Muscle layer of duodenum (tissue), 2 donors: ENCODE data around the gene BACH2.

Experiments
- H3K27ac ChIP-seq: one replicate; pipeline ENCODE4 v1.7.0; 2013; ENCODE audit warnings: mild to moderate bottlenecking, low read length
- H3K27me3 ChIP-seq: one replicate; pipeline ENCODE4 v1.7.0; 2013; ENCODE audit warnings: low read depth, mild to moderate bottlenecking, control low read depth, low read length
- H3K36me3 ChIP-seq, 2 donors: one replicate each; pipeline ENCODE4 v1.7.0; 2013; ENCODE audit warnings: low read length in 2 of 2, control low read depth in 1 of 2, mild to moderate bottlenecking in 1 of 2; ENCODE audit not compliant: insufficient read depth in 2 of 2, control insufficient read depth in 1 of 2
- H3K4me1 ChIP-seq, 2 donors: one replicate each; pipeline ENCODE4 v1.7.0; 2013; ENCODE audit warnings: low read length in 2 of 2, mild to moderate bottlenecking in 2 of 2, control low read depth in 1 of 2, moderate library complexity in 1 of 2; ENCODE audit not compliant: insufficient read depth in 2 of 2, control insufficient read depth in 1 of 2
- H3K4me3 ChIP-seq, 2 donors: one replicate each; pipeline ENCODE4 v1.7.0; 2013; ENCODE audit warnings: low read length in 2 of 2, low read depth in 1 of 2, mild to moderate bottlenecking in 1 of 2
- H3K9me3 ChIP-seq, 2 donors: one replicate each; pipeline ENCODE4 v1.7.0; 2013; ENCODE audit warnings: low read length in 2 of 2, control low read depth in 1 of 2, mild to moderate bottlenecking in 1 of 2; ENCODE audit not compliant: control insufficient read depth in 1 of 2
- donor health status: healthy.

Gene BACH2

GRCh38 chr6:89956182-89956581, 340.5 kb downstream of the BACH2 start:
- H3K36me3 ChIP-seq: no peaks in the 10 kb centered on the region
- no peak overlapping the region for H3K27ac ChIP-seq
- no peaks in the 10 kb centered on the region for H3K27me3 ChIP-seq
- H3K4me3 ChIP-seq: no peak overlapping the region
- H3K9me3 ChIP-seq: no peaks in the 10 kb centered on the region
- no peaks in the 10 kb centered on the region for H3K4me1 ChIP-seq

GRCh38 chr6:89955364-89955763, 341.3 kb downstream of the BACH2 start:
- Histone ChIP-seq H3K4me1 (no peaks in the 10 kb centered on the region), H3K27ac (no peak overlapping the region), H3K4me3 (no peak overlapping the region), H3K9me3 (no peaks in the 10 kb centered on the region), H3K27me3 (no peaks in the 10 kb centered on the region), H3K36me3 (no peaks in the 10 kb centered on the region)

DNA sequence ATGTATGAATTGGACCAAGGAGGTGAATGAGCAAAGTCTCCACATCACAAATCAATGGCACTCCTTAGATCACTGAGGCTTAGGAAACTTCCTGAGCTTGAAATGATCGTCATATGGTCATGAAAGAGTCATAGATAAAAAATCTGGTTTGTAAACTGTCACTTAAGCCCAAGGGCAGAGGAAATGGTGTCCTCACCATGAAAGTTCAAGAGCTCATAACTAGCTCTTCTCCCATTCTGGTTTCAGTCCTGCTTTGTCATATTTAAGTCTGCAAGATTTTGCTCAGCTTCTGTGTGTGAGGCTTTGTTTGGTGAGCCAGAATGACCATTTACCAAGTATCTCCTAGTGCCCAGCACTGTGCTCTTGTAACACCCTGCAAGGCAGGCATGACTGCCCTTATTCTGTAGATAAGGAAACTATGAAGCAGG, 341.9 kb downstream of the BACH2 start:
- H3K36me3 ChIP-seq: no peaks in the 10 kb centered on the region
- no peaks in the 10 kb centered on the region for H3K4me1 ChIP-seq
- H3K4me3 ChIP-seq: no peak overlapping the region
- H3K27me3 ChIP-seq: no peaks in the 10 kb centered on the region
- no peak overlapping the region for H3K27ac ChIP-seq
- H3K9me3 ChIP-seq: no peaks in the 10 kb centered on the region

GRCh38 chr6:89952686-89953085, 344.0 kb downstream of the BACH2 start:
- no peaks in the 10 kb centered on the region for H3K9me3 ChIP-seq
- no peak overlapping the region for H3K4me3 ChIP-seq
- no peaks in the 10 kb centered on the region for H3K4me1 ChIP-seq
- H3K36me3 ChIP-seq: no peaks in the 10 kb centered on the region
- no peak overlapping the region for H3K27ac ChIP-seq
- H3K27me3 ChIP-seq: no peaks in the 10 kb centered on the region

DNA sequence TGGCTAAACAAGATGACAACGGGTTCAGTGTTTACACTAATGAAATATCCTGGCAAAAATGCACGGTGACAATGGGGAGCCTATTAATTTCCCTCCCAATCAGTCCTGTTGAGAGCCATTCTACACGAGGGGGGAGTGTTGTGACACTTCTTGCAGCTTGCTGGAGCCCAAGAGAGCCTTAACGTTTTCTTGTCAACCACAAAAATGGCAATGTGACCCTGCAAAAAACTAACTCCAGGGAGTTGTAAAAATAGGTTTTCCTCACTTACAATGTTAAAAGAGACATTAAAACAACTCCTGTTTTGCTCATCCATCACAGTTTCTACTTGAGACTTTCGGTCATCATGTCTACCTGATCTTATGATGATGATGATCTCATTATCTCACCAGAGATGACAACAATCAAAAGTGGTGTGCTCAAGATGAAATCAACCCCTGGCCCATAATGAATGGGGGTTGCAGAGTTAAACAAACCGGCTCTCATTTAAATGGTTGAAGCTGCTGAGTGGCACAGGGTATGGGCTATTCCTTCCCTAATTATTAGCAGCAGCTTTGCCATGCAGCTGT, 344.5 kb downstream of the BACH2 start:
- Histone ChIP-seq H3K36me3 (no peaks in the 10 kb centered on the region), H3K9me3 (no peaks in the 10 kb centered on the region), H3K27ac (no peak overlapping the region), H3K4me1 (no peaks in the 10 kb centered on the region), H3K4me3 (no peak overlapping the region), H3K27me3 (no peaks in the 10 kb centered on the region)

GRCh38 chr6:89951574-89952104, 345.0 kb downstream of the BACH2 start:
- Histone ChIP-seq H3K4me3 (no peak overlapping the region), H3K36me3 (no peaks in the 10 kb centered on the region), H3K4me1 (no peaks in the 10 kb centered on the region), H3K27ac (no peak overlapping the region), H3K27me3 (no peaks in the 10 kb centered on the region), H3K9me3 (no peaks in the 10 kb centered on the region)

GRCh38 chr6:89950879-89951391, 345.7 kb downstream of the BACH2 start:
- Histone ChIP-seq H3K36me3 (no peaks in the 10 kb centered on the region), H3K9me3 (no peaks in the 10 kb centered on the region), H3K27ac (no peak overlapping the region), H3K4me3 (no peak overlapping the region), H3K27me3 (no peaks in the 10 kb centered on the region), H3K4me1 (no peaks in the 10 kb centered on the region)

GRCh38 chr6:89950446-89950845, 346.2 kb downstream of the BACH2 start:
- Histone ChIP-seq H3K36me3 (no peaks in the 10 kb centered on the region), H3K9me3 (no peaks in the 10 kb centered on the region), H3K4me3 (no peak overlapping the region), H3K27me3 (no peaks in the 10 kb centered on the region), H3K27ac (no peak overlapping the region), H3K4me1 (no peaks in the 10 kb centered on the region)

DNA sequence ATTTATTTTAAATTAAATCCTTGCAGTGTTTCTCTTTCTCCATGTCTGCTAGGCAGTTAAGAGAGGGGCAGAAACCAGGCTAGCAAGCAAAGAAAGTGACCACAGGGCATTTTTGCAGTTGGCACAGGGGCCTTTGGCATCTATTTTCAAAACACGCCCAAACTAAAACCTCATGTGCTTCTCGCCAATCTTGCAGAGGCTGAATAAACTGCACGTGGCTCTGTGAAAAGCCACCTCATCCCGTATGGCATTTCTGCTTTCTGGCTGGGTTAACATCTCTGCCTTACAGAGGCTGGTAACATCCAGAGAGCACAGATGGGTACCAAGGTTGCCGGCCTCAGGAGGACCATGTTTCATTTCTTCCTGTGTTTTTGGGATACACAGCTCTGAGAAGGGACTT, 347.8 kb downstream of the BACH2 start:
- Histone ChIP-seq H3K36me3 (no peaks in the 10 kb centered on the region), H3K4me1 (no peaks in the 10 kb centered on the region), H3K27ac (no peak overlapping the region), H3K9me3 (no peaks in the 10 kb centered on the region), H3K4me3 (no peak overlapping the region), H3K27me3 (no peaks in the 10 kb centered on the region)

DNA sequence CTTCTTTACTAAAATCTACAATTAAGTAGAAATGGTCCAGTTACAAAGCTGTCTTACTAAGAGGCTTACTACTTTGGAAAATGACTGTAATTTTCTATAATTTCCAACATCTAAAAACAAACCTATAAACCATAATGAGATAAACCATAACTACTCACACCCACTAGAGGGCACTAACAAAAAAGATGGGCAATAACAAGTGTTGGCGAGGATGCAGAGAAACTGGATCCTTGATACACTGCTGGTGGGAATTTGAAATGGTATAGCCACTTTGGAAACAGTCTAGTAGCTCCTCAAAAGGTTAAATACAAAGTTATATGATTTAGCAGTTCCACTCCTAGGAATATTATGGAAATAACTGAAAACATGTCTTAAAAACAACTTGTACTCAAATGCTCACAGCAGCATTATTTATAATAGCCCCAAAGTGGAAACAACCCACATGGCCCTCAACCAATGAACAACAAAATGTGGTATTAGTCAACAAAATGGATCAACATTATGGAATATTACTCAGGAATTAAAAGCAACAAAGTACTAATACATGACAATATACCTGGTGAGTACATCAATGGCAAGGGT, 351.7 kb downstream of the BACH2 start:
- Histone ChIP-seq H3K27me3 (no peaks in the 10 kb centered on the region), H3K4me3 (no peak overlapping the region), H3K36me3 (no peaks in the 10 kb centered on the region), H3K9me3 (no peaks in the 10 kb centered on the region), H3K4me1 (peaks cover 0 to 11% of the 10 kb centered on the region in 2 donors), H3K27ac (no peak overlapping the region)

DNA sequence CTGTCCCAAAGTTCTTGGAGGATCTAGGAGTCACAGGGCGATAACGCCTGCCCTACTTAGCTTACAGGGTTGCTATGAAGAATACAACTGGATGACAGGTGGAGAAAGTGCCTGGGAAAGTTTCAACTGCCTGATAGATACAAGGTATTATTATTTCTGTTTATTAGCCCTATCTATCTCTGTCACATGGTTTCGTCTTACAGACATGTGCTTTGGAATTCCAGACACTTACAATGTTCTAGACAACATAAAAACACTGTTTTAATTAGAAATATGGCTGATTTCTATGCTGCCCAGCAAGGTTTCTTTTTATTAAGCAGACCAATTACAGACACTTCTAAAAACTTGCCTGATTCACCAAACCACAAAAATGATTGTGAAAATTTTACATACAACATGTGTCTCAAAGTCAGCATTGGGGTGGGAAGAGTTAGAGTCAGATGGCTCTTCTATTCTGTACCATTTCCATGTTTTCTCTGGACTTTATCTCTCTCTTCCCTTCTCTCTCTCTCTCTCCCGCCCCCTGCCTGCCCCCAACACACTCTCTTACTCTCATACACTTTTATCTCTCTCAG, 352.4 kb downstream of the BACH2 start:
- Histone ChIP-seq H3K4me1 (peaks cover 0 to 11% of the 10 kb centered on the region in 2 donors), H3K36me3 (no peaks in the 10 kb centered on the region), H3K27me3 (no peaks in the 10 kb centered on the region), H3K9me3 (no peaks in the 10 kb centered on the region), H3K4me3 (no peak overlapping the region), H3K27ac (no peak overlapping the region)
